Breast epithelium (tissue), 4 donors: ENCODE data around the gene FAM110C. TPM values are rescaled to one million over a fixed set of nuclear protein-coding genes. Genes with fewer than 3 reads are reported as not detected.

Source experiments
- DNase-seq, 2 donors: peaks; one replicate each; pipeline ENCODE4 v3.0.0-alpha.2; 2019; ENCODE audit warnings: low spot score in 2 of 2
- H3K27ac ChIP-seq, 2 donors: fragments of 200-600 bp; sonication (generic) in 1 of 2; one replicate each; pipeline ENCODE4 v1.5.1; 2016 to 2019; ENCODE audit warnings: mild to moderate bottlenecking in 1 of 2
- H3K27me3 ChIP-seq, 2 donors: fragments of 200-600 bp; sonication (generic) in 1 of 2; one replicate each; pipeline versions ENCODE4 v1.5.1 to v1.6.0; 2017 to 2019; ENCODE audit warnings: control low read depth in 1 of 2, mild to moderate bottlenecking in 1 of 2
- H3K36me3 ChIP-seq: fragments of 200-600 bp; one replicate; pipeline ENCODE4 v1.5.1; 2019
- H3K4me1 ChIP-seq, 2 donors: fragments of 200-600 bp; sonication (generic); one replicate each; pipeline ENCODE4 v1.5.1; 2016 to 2019; ENCODE audit warnings: control low read depth in 1 of 2
- H3K4me3 ChIP-seq, 3 donors: fragments of 200-600 bp; sonication (generic); 1 replicate in 2 of 3; 2 replicates in 1 of 3; pipeline ENCODE4 v1.5.1; 2016 to 2019; ENCODE audit warnings: mild to moderate bottlenecking in 3 of 3, moderate library complexity in 2 of 3
- H3K9me3 ChIP-seq, 2 donors: fragments of 200-600 bp; sonication (generic) in 1 of 2; one replicate each; pipeline ENCODE4 v1.5.1; 2016 to 2019; ENCODE audit warnings: control low read depth in 1 of 2
- CTCF ChIP-seq, 3 donors: fragments of 450-650 bp; IDR thresholded peaks; one replicate each; pipeline ENCODE4 v1.5.1; 2016 to 2017; ENCODE audit warnings: antibody characterized with exemption in 3 of 3, mild to moderate bottlenecking in 3 of 3, moderate library complexity in 3 of 3
- POLR2A ChIP-seq: fragments of 450-650 bp; IDR thresholded peaks from one replicate; pipeline ENCODE4 v1.6.1; 2016; ENCODE audit warnings: antibody characterized with exemption, mild to moderate bottlenecking, moderate library complexity
- POLR2AphosphoS5 ChIP-seq, 3 donors: sonication (generic); formaldehyde crosslinking; IDR thresholded peaks; one replicate each; pipeline ENCODE4 v1.6.1; 2017; ENCODE audit warnings: antibody characterized with exemption in 3 of 3
- intact Hi-C: fragments of 100-400 bp; cut with DNase I; formaldehyde crosslinking; loops from one replicate; pipeline ENCODE4 v1.15.1; 2023; ENCODE audit warnings: low total_unique reads
- total RNA-seq, 3 donors: library from RNA; depleted of rRNA; stranded (reverse); fragments of >200 nt; gene quantifications; one replicate each; pipeline ENCODE4 v1.1.0, GENCODE V29; 2016

The FAM110C gene
- total RNA-seq, 3 donors from 2014 or later = 1.6 to 30.7 (median 7.2) TPM

GRCh38 chr2:11248-11941 is 34.9 kb downstream of the FAM110C start:
- peak; percentile 32 to 69 for DNase-seq
- H3K27ac ChIP-seq = no peak overlapping the region
- no peaks in the 10 kb centered on the region for H3K27me3 ChIP-seq
- H3K36me3 ChIP-seq = no peaks in the 10 kb centered on the region
- intact Hi-C loops = no loop called here
- H3K9me3 ChIP-seq = peaks cover 0 to 4% of the 10 kb centered on the region in 2 donors
- H3K4me3 ChIP-seq = no peak overlapping the region
- no peaks in the 10 kb centered on the region for H3K4me1 ChIP-seq
- TF ChIP-seq POLR2A = no peak
- no peak for TF ChIP-seq POLR2AphosphoS5 (IDR thresholded peaks at IDR 0.05)
- peak in 2 of 3 donors; percentile 36 to 65 for TF ChIP-seq CTCF (IDR thresholded peaks at IDR 0.05)

DNA sequence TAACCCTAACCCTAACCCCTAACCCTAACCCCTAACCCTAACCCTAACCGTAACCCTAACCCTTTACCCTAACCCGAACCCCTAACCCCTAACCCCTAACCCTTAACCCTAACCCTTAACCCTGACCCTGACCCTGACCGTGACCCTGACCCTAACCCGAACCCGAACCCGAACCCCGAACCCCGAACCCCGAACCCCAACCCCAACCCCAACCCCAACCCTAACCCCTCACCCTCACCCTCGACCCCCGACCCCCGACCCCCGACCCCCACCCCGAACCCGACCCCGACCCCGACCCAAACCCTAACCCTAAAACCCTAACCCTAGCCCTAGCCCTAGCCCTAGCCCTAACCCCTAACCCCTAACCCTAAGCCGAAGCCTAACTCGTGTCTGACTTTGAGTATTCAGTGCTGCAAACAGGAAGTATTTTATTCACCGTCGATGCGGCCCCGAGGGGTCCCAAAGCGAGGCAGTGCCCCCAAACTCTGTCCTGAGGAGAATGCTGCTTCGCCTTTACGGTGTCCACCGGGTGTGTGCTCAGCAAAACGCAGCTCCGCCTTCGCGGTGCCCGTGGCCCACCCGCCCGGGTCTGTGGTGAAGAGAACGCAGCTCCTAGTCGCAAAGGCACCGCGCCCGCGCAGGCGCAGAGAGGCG is 36.0 kb downstream of the FAM110C start:
- TF ChIP-seq CTCF (IDR thresholded peaks at IDR 0.05) = no peak
- no peak for TF ChIP-seq POLR2AphosphoS5 (IDR thresholded peaks at IDR 0.05)
- TF ChIP-seq POLR2A = no peak
- Histone ChIP-seq H3K9me3 (peaks cover 0 to 4% of the 10 kb centered on the region in 2 donors), H3K27me3 (no peaks in the 10 kb centered on the region), H3K4me1 (no peaks in the 10 kb centered on the region), H3K27ac (no peak overlapping the region), H3K4me3 (no peak overlapping the region), H3K36me3 (no peaks in the 10 kb centered on the region)
- DNase-seq = no peak
- intact Hi-C loops = no loop called here

Other genes starting within 250 kb of the FAM110C start
- gene SH3YL1, start 217.5 kb upstream of the FAM110C start, total RNA-seq = 100 to 1,000 TPM in 1 of 3 donors, 10 to 100 TPM in 2; 40.5 to 151 (median 81.6) TPM
- gene ACP1, start 218.4 kb upstream of the FAM110C start, total RNA-seq = 100 to 1,000 TPM in 1 of 3 donors, 10 to 100 TPM in 2; 84.0 to 109 (median 84.2) TPM
- 10 to 100 TPM; 10.1 to 26.4 (median 16.1) TPM for gene ALKAL2, start 241.6 kb upstream of the FAM110C start, total RNA-seq